Measurements from ENCODE around the gene TMEM100. TPM values are rescaled to one million over a fixed set of nuclear protein-coding genes. Genes with fewer than 3 reads are reported as not detected.

Gene TMEM100
- polyA plus RNA-seq, 4 donors = 41.0 to 70.7 (median 61.5) TPM

DNA sequence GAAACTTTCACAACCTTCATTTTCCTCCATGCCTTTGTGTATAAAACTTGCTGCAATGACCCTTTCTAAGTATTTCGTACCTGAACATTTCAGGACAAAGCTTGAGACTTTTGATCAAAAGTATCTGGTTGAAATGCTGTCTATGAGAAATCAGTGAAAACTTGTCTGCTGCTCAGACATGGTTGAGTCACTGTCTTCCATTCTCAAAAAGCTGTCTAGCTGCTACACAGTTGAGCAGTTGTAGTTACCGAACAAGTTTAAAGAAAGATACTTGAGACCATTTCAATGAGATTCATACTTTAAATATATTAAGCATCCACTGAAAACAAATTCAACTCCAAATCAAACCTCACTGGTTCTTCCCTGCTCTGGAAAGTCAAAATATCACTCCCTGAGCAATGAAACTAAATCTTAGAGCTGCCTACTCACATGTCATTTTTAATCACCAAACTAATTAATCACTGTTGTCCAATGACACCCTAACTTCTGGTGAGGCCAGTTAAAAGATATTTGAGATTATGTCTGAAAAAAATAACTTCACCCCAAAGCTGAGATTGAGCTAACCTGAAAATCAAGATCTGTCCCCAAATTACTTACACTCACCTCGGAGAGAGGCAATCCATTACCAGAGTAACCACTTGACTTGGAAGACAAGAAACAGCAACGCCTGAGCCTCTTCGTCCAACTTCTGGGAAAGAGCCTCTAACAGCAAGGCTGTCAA lies 488 bp downstream of the TMEM100 start:
- DNase-seq (ENCODE audit: low read depth in 4 of 4, low spot score in 3 of 4) = no peak

DNA sequence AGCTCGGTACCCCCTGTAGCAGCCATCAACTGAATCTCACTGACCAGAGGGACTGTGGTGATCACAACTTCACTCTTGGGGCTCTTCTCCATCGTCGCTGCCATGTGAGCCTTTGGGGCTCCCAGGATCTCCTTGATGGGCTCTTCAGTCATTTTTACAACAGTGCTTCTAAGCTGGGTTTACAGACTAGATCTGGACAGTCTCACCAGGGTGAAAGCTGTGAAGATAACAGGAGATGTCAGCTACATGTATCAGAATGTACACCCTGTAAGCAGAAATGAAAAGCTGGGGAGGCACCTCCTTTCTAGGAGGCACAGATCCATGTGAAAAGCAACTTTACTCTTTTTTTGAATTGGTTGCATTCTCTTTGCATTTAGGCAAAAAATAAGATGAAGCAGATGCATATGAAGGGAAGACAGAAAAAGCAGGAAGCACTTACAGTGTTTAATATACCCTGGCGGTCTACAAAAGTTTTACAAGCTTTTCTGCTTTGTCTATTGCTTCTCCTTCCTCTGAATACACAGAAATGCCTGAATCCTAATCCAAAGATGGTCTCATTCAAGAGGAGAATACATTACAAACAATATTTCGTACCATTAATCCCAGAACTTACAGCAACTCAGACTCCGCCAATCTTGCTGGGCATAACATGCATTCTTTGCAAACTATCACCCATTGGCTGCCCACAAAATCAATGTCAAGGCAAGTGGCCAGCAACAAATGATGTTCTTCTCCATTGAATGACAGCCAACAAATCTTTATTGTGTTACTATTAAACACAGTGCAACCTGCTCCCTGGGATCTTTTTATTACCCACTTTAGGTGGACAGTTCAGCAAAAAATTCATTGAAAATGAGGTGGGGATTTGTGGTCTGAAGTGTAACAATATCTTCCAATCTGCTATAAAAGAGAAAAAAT lies 1.5 kb downstream of the TMEM100 start:
- no peak for DNase-seq (ENCODE audit: low read depth in 4 of 4, low spot score in 3 of 4)

DNA sequence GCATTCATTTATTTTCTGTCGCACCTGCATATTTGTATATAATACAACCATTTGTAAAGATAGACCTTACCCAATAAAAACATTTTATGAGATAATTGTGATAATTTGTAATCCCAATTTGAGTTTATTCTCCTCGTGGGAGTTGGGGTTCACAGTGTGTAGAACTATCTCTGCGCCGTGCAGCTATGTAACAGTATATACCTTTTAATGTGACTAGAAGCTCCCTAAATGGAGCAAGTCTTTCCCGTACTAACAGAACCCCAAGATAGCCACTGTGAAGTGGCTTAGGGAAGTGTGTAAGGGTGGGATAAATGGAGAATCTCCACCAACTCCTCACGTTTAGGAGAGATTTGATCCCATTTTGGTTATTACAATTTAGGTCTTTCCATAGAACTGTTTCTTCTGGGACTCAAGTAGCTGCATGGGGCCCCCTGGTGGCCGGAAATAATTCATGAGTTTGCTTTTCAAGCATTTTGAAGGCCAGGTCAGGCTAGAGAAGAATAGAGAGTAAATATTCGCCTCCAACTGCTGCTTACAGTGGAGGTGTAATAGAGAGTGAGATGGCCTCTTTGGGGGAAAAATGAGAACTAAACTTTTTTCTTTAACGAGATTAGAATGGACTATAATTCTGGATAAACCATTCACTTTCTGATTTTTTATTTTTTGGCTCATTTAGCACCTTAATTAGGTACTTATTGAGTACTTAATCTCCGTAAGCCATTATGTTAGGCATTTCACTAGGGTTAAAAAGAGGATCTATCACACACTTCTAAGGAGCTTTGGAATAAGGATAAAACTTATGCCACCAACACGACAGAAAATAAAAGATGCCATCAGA lies 4.5 kb downstream of the TMEM100 start:
- DNase-seq (ENCODE audit: low read depth in 4 of 4, low spot score in 3 of 4) = peak in 3 of 4 donors; percentile 79 to 81 (median 80)

DNA sequence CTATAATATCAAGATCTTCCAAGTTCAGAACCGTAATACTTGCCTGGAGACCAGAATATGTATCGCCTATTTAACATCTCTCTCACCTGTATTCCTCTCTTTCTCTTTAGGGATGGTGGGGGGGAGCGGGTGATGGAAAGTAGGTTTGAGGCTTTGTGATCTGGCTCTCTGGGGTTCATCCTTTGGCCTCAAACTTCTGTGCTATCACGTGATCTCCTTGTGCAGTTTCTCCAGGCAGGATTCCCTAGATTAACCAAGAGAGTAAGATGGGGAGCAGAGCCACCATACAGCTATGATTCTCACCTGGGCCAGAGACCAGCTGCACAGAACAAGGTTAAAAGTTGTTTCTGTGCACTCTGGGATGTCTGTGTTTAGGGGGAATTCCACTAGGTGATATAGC lies 5.2 kb downstream of the TMEM100 start:
- DNase-seq (ENCODE audit: low read depth in 4 of 4, low spot score in 3 of 4) = no peak

DNA sequence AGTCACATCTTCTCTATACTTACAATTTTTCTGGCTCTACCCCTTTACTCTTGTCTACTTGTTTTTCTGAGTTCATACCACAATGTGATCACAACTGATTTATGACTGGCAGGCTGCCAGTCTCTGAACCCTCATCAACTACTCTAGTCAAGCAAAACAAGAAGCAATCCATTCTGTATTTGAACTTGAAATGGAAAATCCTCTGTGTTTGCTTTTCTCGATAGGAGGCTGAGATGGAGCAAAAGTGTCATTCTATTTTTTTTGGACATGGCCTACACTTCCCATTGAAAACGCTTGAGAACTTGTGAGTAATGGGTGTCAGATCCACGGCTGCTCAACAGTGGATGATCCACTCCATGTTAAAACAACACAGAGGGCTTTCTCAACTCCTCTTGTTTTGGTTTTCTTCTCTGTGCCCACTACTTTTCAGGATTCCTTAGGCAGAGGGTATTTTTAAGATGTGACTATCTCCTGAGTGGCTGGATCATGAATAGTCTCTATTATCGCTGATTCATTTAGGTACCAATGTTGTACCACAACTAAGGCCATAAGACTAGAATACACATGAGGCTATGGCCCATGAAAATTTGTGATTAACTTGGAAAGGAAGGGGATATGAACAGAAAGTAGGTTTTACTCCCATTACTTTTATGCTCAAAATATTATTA lies 11.7 kb downstream of the TMEM100 start:
- DNase-seq (ENCODE audit: low read depth in 4 of 4, low spot score in 3 of 4) = no peak

DNA sequence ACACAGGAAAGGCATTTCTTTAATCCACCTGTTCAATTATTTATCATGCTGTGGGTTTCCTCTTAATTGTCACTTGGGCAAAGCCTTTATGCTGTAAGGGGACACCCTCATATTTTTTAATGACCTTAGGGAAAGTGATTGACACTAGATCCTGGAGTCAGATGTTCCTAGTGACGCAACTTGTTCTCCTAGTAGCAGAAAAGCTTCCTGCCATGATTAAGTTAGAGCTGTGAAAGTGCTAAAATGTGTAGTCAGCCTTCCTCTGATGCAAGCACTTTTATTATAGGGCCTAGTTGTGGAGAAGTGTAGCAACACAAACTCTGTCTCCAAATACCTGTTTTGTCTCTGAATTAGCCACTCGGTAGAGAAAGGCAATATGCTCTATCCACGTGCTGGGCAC lies 12.3 kb downstream of the TMEM100 start:
- DNase-seq (ENCODE audit: low read depth in 4 of 4, low spot score in 3 of 4) = no peak

DNA sequence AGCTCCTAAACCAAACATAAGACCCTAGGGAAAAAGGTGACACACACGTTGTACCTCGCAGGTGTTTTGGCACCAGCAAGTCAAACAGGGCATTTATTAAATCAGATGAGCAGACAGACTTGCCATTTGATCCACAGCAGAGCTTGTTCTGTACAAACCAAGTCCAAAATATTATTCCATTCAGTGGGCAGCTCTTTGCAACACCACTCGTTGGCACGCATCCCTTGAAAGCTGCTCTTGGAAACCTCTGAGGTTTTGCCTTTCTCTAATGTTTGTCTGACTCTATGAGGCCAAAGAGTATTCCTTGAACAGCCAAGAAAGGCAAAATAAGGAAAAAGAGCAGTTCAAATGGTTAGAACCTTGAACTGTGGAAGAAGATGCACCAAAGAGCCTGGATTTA lies 12.7 kb downstream of the TMEM100 start:
- no peak for DNase-seq (ENCODE audit: low read depth in 4 of 4, low spot score in 3 of 4)

DNA sequence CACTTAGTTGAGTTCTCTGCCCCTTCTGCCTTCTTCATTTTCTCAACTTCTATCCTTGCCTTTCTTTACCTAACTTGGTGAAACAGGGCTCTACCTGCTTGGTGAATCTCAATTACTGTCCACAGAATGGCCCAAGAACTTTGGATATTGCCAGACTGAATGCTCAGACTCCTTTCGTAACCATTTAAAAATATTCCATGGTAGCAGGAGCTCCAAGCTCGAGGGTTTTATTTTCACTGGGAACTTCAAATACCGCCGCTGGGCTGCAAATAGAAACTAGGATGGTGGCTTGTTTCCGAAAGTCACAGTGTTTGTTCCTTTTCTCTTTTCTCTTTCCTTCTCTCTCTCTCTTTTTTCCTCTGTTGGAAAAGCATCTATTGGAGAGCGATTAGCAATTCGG lies 13.2 kb downstream of the TMEM100 start:
- no peak for DNase-seq (ENCODE audit: low read depth in 4 of 4, low spot score in 3 of 4)

DNA sequence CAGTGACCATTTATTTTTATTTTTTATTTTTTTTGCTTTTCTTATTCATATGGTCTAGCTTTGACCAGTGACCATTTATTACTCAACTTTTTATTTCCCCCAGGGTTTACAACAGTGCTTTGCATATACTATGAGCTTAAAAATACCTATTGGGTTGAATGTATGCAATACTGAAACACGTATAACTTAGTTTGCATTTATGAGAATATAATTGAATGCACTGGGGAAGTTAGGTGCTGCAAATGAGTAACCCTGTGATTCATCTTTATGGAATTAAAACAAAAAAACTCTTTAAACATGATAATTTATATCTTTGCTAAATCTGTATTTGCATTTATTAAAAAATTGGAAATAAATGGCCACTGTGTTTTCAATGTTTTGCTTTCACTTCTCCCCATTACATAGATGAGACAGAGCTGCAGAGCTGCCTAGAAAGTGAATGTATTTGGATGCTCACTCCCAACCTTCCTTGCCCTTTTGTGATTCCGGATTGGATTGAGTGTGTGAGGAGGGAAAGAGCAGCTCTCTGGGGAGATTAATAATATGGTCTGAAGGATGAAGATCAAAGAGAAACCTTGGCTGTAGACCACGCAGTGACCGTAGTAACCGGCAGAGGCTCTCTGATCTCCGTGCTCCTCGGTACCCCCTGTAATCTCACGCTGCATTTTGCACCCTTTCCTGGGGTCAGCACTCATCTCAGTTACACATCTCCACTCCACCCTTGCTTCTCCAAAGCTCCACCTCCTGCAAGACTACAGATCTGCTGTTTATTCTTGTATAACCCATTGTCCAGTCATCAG lies 14.3 kb downstream of the TMEM100 start:
- no peak for DNase-seq (ENCODE audit: low read depth in 4 of 4, low spot score in 3 of 4)

DNA sequence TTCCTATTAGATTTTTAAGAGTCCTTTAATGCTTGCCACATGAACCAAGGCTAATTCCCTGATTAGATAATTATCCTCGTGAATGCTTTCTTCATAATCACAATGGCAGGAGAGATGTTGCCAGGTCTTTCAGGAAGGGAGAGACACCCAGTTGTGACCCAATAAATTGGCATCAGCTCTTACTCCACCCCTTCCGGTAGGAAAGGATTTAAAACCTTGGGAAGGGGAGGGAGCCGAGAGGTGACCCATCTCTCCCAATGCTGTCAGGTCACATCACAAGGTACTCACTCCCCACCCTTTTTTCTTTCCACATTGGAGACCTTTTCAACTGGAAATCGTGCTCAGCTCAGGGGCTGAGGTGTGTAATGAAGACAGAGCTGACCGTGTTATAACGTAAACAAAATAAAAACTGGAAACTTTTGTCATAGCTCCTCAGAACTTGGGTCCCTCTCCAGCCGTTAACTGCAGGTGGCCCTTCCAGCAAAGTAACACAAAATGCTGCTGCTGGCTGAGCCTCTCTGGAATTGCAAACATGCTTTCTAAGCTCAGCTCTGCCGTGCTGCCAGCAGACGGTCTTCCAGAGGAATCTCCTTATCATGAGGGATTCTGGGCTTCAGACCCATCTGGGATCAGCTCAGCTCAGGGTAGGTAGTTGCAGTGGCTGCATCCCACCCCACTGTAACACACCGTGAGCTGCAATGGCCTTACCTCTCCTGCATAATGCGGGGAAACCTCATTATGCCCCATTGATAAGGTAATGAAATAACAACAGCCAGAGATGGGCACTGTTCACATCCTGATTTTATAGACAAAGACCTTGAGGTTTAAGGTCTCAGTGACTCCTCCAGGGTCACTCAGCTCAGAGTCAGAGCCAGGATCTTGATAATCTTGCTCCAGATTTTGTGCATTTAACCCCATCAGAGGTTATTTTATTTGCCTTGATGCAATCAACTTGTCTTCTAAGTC lies 15.6 kb downstream of the TMEM100 start:
- DNase-seq (ENCODE audit: low read depth in 4 of 4, low spot score in 3 of 4) = no peak

DNA sequence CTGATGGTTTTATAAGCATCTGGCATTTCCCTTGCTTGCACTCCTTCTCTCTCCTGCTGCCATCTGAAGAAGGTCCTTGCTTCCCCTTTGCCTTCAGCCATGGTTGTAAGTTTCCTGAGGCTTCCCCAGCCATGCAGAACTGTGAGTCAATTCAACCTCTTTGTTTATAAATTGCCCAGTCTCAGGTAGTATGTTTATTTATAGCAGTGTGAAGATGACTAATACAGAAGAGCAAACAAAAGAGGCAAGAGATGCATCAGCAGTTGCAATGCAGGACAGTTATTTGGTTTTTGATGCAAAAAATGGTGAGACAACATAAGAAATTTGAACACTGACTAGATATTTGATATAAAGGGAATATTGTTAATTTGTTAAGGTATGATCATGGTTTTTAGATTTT lies 16.8 kb downstream of the TMEM100 start:
- no peak for DNase-seq (ENCODE audit: low read depth in 4 of 4, low spot score in 3 of 4)

DNA sequence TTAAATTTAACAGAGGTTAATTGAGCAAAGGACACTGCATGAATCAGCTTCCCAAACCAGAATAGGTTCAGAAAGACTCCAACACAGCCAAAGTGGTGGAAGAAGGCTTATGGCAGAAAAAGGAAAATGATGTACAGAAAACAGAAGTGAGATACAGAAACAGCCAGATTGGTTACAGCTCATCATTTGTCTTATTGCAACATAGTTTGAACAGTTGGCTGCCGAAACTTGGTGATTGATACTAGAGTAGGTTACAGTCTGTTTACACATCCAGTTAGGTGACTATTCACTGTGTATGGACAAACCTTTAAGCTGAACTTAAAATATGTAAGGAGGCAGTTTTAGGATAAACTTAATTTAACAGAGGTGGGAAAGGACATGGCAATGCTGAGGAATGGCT lies 18.3 kb downstream of the TMEM100 start:
- no peak for DNase-seq (ENCODE audit: low read depth in 4 of 4, low spot score in 3 of 4)

DNA sequence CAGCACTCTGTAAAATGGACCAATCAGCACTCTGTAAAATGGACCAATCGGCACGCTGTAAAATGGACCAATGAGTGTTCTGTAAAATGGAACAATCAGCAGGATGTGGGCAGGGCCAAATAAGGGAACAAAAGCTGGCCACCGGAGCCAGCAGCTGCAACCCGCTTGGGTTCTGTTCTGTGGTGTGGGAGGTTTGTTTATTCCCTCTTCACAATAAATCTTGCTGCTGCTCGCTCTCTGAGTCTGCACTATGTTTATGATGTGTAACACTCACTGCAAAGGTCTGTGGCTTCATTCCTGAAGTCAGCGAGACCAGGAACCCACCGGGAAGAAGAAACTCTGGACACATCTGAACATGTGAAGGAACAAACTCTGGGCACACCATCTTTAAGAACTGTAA lies 20.5 kb downstream of the TMEM100 start:
- no peak for DNase-seq (ENCODE audit: low read depth in 4 of 4, low spot score in 3 of 4)

DNA sequence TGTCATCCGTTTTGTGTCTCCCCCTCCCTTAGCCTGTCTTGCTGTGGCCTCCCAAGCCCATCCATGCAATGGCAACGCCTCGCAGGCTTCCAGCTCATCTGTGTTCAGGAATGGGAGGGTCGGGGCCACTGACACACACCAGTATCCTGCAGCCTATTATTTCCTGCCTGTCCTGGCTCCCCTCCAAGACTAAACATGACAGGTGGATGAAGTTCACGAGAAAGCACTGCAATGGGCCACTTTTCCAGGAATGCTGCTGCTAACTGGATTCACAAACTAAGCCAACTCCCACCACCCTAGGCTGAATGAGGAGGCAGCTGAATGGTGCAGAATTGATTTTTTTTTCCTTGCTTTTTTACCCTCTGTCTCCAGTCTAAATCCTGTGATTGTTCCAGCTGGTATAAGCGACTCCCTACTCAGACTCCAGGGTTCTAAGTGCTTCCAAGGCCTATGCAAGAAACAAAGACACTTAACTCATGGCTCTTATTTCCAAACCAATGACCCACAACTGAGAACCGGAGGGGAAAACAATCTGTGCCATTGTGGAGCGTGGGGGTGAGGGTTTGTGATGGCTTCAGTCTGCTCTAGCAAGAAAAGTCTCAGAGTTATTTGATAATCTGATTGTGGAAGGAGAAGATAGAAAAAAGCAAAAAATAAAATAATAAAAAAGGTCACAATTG lies 23.3 kb downstream of the TMEM100 start:
- peak in 2 of 4 donors; percentile 55 to 57 for DNase-seq (ENCODE audit: low read depth in 4 of 4, low spot score in 3 of 4)

DNA sequence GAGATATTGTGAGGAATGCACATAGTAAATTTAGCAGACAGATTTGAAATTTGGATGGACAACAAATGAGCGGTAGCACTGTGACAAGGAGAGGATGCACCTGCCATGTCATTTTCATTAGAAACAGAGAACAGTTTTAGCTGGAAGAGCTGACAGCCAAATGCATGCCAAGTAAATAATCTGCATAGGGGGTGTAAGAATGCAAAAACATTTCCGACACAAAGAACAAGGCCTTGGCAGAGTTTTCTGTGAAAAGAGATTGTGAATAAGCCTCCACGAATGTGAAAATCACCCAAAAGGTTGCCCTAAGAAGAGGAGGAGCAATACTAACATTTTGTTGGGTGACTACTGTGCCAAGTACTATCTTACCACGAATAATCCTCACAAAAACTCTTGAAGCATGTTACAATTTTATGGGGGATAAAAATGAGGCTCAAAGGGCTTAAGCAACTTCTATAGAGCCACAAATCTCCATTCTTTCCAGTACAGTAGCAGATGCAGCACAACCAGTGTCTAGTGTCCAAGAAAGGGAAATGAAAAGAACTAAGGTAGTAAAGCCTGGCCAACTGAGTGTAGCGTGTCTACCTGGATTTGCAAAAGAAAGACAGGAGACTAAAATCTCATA lies 28.3 kb downstream of the TMEM100 start:
- no peak for DNase-seq (ENCODE audit: low read depth in 4 of 4, low spot score in 3 of 4)

DNA sequence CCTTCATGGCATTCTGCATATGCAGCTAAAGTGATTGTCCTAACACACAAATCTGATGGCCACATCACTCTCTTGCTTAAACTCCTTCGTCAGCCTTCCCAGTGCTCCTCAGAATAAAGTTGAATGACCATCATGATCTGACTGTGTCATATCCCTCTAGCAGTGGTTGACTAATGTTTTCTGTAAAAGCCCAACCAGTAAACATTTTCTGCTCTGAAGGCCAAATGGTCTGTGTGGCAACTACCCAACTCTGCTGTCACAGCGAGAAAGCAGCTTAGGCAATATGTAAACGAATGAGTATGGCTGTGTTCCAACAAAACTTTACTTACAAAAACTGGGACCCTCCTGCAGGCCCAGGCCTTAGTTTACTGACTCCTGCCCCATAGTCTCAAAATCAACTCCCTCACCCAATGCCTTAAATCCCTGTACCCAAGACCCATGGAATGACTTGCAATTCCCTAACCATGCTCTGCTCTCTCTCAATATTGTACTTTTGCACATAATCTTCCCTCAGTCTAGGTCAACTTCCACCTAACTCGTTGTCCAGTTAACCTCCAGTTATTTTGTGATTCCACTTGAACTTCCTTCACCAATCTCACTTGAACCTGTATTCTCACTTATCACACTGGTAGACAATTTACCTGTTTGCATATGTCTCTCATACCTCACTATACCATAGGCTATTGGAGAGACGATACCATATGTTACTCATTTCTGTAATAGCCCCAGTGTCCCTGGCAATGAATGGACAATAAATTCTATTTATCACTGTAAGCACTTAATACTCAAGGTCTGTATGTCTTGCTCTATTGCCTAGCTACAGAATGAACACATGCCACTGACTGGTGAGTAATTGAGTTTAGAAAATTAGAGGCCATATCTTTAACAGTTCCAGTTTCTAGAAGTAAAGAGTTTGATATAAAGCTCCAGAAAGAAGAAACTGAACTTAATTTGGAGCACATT lies 29.1 kb downstream of the TMEM100 start:
- DNase-seq (ENCODE audit: low read depth in 4 of 4, low spot score in 3 of 4) = no peak

Measured in right renal pelvis (tissue), 4 donors.